ENCODE measurements around the gene VN1R5. TPM values are rescaled to one million over a fixed set of nuclear protein-coding genes. Genes with fewer than 3 reads are reported as not detected.

The VN1R5 gene
- total RNA-seq, 1 experiment from 2014 or later: not detected

- Histone ChIP-seq H3K4me2 (ENCODE audit: low read length) (peak overlapping the region; percentile 96), H3K9me3 (ENCODE audit: control insufficient read depth in 1 of 2, insufficient read depth in 1 of 2, low read depth in 1 of 2, low read length in 2 of 2) (no peaks in the 10 kb centered on the region), H3K9me2 (ENCODE audit: insufficient read depth) (no peaks in the 10 kb centered on the region), H3K79me2 (ENCODE audit: insufficient read depth, low read length) (peaks cover 48% of the 10 kb centered on the region), H3K9ac (ENCODE audit: low read length) (peak overlapping the region; percentile 75), H2AFZ (ENCODE audit: low read depth, low read length, poor library complexity, severe bottlenecking) (no peak overlapping the region), H4K20me1 (ENCODE audit: insufficient read depth) (no peaks in the 10 kb centered on the region), H3K4me1 (ENCODE audit: control insufficient read depth in 1 of 2, insufficient read depth in 2 of 2, low read length in 2 of 2) (peaks cover 6 to 11% of the 10 kb centered on the region in 2 experiments; a peak in 3 of 4 replicates), H3K36me3 (ENCODE audit: control insufficient read depth in 1 of 2, insufficient read depth in 2 of 2, low read length in 2 of 2) (no peaks in the 10 kb centered on the region), H3K27me3 (ENCODE audit: insufficient read depth, low read length) (no peaks in the 10 kb centered on the region), H3K27ac (ENCODE audit: low read depth, low read length) (peak overlapping the region; percentile 36; the same call in 1 of the 2 replicates), H3K4me3 (replicated peaks in 1 of 2; ENCODE audit: low read depth in 1 of 2, low read length in 2 of 2) (peak overlapping the region; percentile 82 to 86)
- ChIA-PET CTCF (no interaction called here), RAD21 (ENCODE audit: low non-redundant PET in 1 of 2, low total read pairs in 2 of 2, uncharacterized antibody in 2 of 2, unreplicated experiment in 2 of 2) (no interaction called here), POLR2A (no interaction called here)
- TF ChIP-seq EGR1 (IDR thresholded peaks at IDR 0.05; ENCODE audit: low read depth) (peak; percentile 51; the same call in 1 of the 2 replicates), POLR2AphosphoS5 (IDR thresholded peaks at IDR 0.05; ENCODE audit: low read depth, low read length) (peak; percentile 95), SP1 (IDR thresholded peaks at IDR 0.05; ENCODE audit: low read depth) (peak; percentile 86), ZBTB33 (IDR thresholded peaks at IDR 0.05; ENCODE audit: extremely low read depth, insufficient replicate concordance, low read length) (no peak), ELF1 (IDR thresholded peaks at IDR 0.05; ENCODE audit: borderline replicate concordance, low read depth) (peak; percentile 88), JUND (IDR thresholded peaks at IDR 0.05) (no peak), EZH2 (IDR thresholded peaks at IDR 0.05) (no peak), FOSL1 (IDR thresholded peaks at IDR 0.05; ENCODE audit: low read depth) (no peak), SRF (IDR thresholded peaks at IDR 0.05; ENCODE audit: low read depth) (no peak), ZFX (IDR thresholded peaks at IDR 0.05) (peak; percentile 64), SIN3A (IDR thresholded peaks at IDR 0.05; ENCODE audit: low read depth) (peak; percentile 95), MAX (IDR thresholded peaks at IDR 0.05) (peak; percentile 47), REST (IDR thresholded peaks at IDR 0.05; ENCODE audit: low read depth) (no peak), POLR2A (IDR thresholded peaks at IDR 0.05; ENCODE audit: borderline replicate concordance, extremely low read depth, insufficient read depth, insufficient read length) (peak; percentile 67)
- DNase-seq (ENCODE audit: low read depth, low spot score) (peak; percentile 91), ATAC-seq (peak; percentile 99)
- no TSS peak for BruUV-seq (replicated peaks)
- intact Hi-C loops (cut with micrococcal nuclease): loop anchor here (5.0 kb wide), 1 partner anchor 122 kb away; the partner anchor contains the start of gene ZNF496
These were observed 45.3 kb upstream of the VN1R5 start for GRCh38 chr1:247210376-247211117.
